ENCODE data around the gene OPCML. TPM values are rescaled to one million over a fixed set of nuclear protein-coding genes. Genes with fewer than 3 reads are reported as not detected.

The OPCML gene
- total RNA-seq, 1 experiment from 2014 or later: not detected

DNA sequence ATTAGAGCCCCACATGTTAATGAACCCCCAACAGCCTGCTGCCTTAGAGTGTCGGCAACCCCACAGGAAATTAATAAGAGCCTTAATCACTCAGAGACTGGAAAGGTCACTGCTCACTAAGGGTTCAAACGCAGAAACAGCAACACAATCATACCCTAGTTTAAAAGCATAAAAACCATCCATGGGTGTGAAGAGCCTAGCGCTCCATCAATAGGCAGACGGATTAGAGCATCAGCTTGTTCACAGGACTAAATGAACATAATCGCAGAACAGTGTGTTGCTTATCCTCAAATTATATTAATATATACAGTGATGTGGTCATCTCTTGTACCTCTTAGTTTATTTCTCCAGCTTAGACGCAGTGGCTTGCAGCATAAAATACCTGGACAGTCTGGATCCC lies 720.7 kb downstream of the OPCML start:
- Histone ChIP-seq H3K9ac (ENCODE audit: low read length) (no peak overlapping the region), H3F3A (ENCODE audit: low read length, unreplicated experiment) (no peaks in the 10 kb centered on the region), H3K4me2 (ENCODE audit: low read length) (no peak overlapping the region), H3K79me2 (ENCODE audit: low read length) (no peaks in the 10 kb centered on the region), H3K4me3 (ENCODE audit: low read length) (no peak overlapping the region), H3K27ac (ENCODE audit: low read length) (no peak overlapping the region), H3K27me3 (ENCODE audit: low read length) (peaks cover 13% of the 10 kb centered on the region; the same call in 1 of the 2 replicates), H3K36me3 (ENCODE audit: low read depth, low read length) (no peaks in the 10 kb centered on the region), H2AFZ (ENCODE audit: low read length) (no peak overlapping the region), H3K9me3 (ENCODE audit: low read length) (peaks cover 32% of the 10 kb centered on the region), H3K9me2 (replicated peaks; ENCODE audit: low read length) (no peaks in the 10 kb centered on the region), H4K20me1 (ENCODE audit: low read length) (no peaks in the 10 kb centered on the region), H3K4me1 (ENCODE audit: insufficient read depth, low read length) (no peaks in the 10 kb centered on the region)
- BruUV-seq (replicated peaks): no TSS peak
- ChIA-PET CTCF (no interaction called here), POLR2A (ENCODE audit: unreplicated experiment) (no interaction called here)
- no peak for ATAC-seq
- DNase-seq: no peak
- intact Hi-C loops (cut with micrococcal nuclease): no loop called here
- TF ChIP-seq, protein P1, sequence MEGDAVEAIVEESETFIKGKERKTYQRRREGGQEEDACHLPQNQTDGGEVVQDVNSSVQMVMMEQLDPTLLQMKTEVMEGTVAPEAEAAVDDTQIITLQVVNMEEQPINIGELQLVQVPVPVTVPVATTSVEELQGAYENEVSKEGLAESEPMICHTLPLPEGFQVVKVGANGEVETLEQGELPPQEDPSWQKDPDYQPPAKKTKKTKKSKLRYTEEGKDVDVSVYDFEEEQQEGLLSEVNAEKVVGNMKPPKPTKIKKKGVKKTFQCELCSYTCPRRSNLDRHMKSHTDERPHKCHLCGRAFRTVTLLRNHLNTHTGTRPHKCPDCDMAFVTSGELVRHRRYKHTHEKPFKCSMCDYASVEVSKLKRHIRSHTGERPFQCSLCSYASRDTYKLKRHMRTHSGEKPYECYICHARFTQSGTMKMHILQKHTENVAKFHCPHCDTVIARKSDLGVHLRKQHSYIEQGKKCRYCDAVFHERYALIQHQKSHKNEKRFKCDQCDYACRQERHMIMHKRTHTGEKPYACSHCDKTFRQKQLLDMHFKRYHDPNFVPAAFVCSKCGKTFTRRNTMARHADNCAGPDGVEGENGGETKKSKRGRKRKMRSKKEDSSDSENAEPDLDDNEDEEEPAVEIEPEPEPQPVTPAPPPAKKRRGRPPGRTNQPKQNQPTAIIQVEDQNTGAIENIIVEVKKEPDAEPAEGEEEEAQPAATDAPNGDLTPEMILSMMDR (conservative IDR thresholded peaks at IDR 0.05; ENCODE audit: low read depth, low read length): no peak
- TF ChIP-seq EZH2phosphoT487 (IDR thresholded peaks at IDR 0.05; ENCODE audit: borderline replicate concordance, low read length) (no peak), EZH2 (IDR thresholded peaks at IDR 0.05; ENCODE audit: low read length, unreplicated experiment) (no peak)

DNA sequence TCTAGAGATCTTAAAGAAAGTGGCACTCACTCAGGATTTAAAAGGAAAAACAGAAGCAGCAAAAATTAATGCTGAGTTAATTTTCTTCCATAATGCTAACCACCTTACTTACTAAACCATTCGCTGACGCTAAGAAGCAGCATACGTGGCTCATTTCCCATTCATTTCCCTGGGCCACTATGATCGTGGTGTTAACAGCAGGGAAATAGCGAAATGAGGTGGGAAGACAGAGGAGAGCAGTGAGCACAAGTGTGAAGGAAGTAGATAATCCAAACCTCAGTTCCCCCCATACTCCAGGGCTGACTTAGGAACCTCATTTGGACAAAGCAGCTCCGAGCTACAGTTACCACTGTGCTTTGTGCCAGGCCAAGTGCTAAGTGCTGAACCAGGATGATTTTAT lies 723.2 kb downstream of the OPCML start:
- Histone ChIP-seq H3K9ac (ENCODE audit: low read length) (no peak overlapping the region), H3F3A (ENCODE audit: low read length, unreplicated experiment) (no peaks in the 10 kb centered on the region), H2AFZ (ENCODE audit: low read length) (no peak overlapping the region), H3K4me3 (ENCODE audit: low read length) (no peak overlapping the region), H3K4me1 (ENCODE audit: insufficient read depth, low read length) (no peaks in the 10 kb centered on the region), H3K9me2 (replicated peaks; ENCODE audit: low read length) (no peaks in the 10 kb centered on the region), H4K20me1 (ENCODE audit: low read length) (no peaks in the 10 kb centered on the region), H3K4me2 (ENCODE audit: low read length) (no peak overlapping the region), H3K36me3 (ENCODE audit: low read depth, low read length) (no peaks in the 10 kb centered on the region), H3K27ac (ENCODE audit: low read length) (no peak overlapping the region), H3K27me3 (ENCODE audit: low read length) (peaks cover 13% of the 10 kb centered on the region; the same call in 1 of the 2 replicates), H3K79me2 (ENCODE audit: low read length) (no peaks in the 10 kb centered on the region), H3K9me3 (ENCODE audit: low read length) (peaks cover 28% of the 10 kb centered on the region; the same call in 1 of the 2 replicates)
- TF ChIP-seq EZH2phosphoT487 (IDR thresholded peaks at IDR 0.05; ENCODE audit: borderline replicate concordance, low read length): no peak
- no peak for TF ChIP-seq EZH2 (IDR thresholded peaks at IDR 0.05; ENCODE audit: low read length, unreplicated experiment)
- TF ChIP-seq, protein P1 (conservative IDR thresholded peaks at IDR 0.05; ENCODE audit: low read depth, low read length): no peak
- DNase-seq (no peak), ATAC-seq (no peak)
- CTCF ChIA-PET: no interaction called here
- intact Hi-C loops (cut with micrococcal nuclease): no loop called here
- POLR2A ChIA-PET (ENCODE audit: unreplicated experiment): no interaction called here
- no TSS peak for BruUV-seq (replicated peaks)

DNA sequence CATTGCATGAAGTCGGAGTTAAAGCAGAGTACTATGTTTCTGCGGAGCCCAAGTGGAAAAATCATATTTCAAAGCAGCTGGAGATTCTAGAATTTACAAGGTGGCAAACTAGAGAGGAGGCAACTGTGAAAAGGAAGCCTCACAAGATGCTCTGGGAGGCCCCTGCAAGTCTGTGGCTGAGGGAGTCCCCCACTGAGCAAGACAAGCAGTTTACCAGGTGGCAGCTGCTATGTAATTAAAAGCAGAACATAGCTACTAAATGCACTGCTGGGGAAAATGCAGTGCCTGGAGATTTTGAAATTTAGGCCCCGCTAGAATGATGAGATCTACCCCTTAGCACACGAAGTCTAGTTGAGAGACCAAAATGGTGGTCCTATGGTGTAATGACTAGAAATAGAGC lies 728.0 kb downstream of the OPCML start:
- no TSS peak for BruUV-seq (replicated peaks)
- no peaks in the 10 kb centered on the region for H4K20me1 ChIP-seq (ENCODE audit: low read length)
- H3K4me1 ChIP-seq (ENCODE audit: insufficient read depth, low read length): no peaks in the 10 kb centered on the region
- no peak overlapping the region for H3K9ac ChIP-seq (ENCODE audit: low read length)
- peaks cover 47% of the 10 kb centered on the region for H3K9me3 ChIP-seq (ENCODE audit: low read length)
- H3K4me2 ChIP-seq (ENCODE audit: low read length): no peak overlapping the region
- TF ChIP-seq EZH2phosphoT487 (IDR thresholded peaks at IDR 0.05; ENCODE audit: borderline replicate concordance, low read length): no peak
- TF ChIP-seq, protein P1 (conservative IDR thresholded peaks at IDR 0.05; ENCODE audit: low read depth, low read length): no peak
- no peak for TF ChIP-seq EZH2 (IDR thresholded peaks at IDR 0.05; ENCODE audit: low read length, unreplicated experiment)
- intact Hi-C loops (cut with micrococcal nuclease): no loop called here
- no peak overlapping the region for H3K4me3 ChIP-seq (ENCODE audit: low read length)
- H3K36me3 ChIP-seq (ENCODE audit: low read depth, low read length): no peaks in the 10 kb centered on the region
- H3K79me2 ChIP-seq (ENCODE audit: low read length): no peaks in the 10 kb centered on the region
- no peaks in the 10 kb centered on the region for H3K9me2 ChIP-seq (replicated peaks; ENCODE audit: low read length)
- H3F3A ChIP-seq (ENCODE audit: low read length, unreplicated experiment): no peaks in the 10 kb centered on the region
- H2AFZ ChIP-seq (ENCODE audit: low read length): no peak overlapping the region
- 0 out of 2 replicates have a peak, but pooled peaks cover 6% of the 10 kb centered on the region for H3K27me3 ChIP-seq (ENCODE audit: low read length)
- CTCF ChIA-PET: no interaction called here
- POLR2A ChIA-PET (ENCODE audit: unreplicated experiment): no interaction called here
- H3K27ac ChIP-seq (ENCODE audit: low read length): no peak overlapping the region
- DNase-seq: no peak
- ATAC-seq: no peak

Measured in PC-3 (cell line).